HTERT RPE-1 (cell line): Measurements from ENCODE around the gene SNX9.
"Not testable (repeated sequence)": the region's sequence is repeated elsewhere in the genome, so short reads cannot be mapped to it uniquely, and the experiment has no call there.

Experiments used
- in situ Hi-C: fragments of 300-500 bp; cut with MboI; formaldehyde crosslinking; loops from 4 replicates; pipeline ENCODE4 v1.14.3; 2020; ENCODE audit warnings: low sequenced_read_pairs

SNX9 gene

GRCh38 chr6:157944983-157945931, 122.2 kb downstream of the SNX9 start:
- in situ Hi-C loops = no loop called here

GRCh38 chr6:157946053-157946617, 123.1 kb downstream of the SNX9 start:
- in situ Hi-C loops = no loop called here

GRCh38 chr6:157946865-157947532, 124.0 kb downstream of the SNX9 start:
- in situ Hi-C loops = no loop called here

GRCh38 chr6:157950899-157951298, 127.9 kb downstream of the SNX9 start:
- in situ Hi-C loops = not testable (repeated sequence)

- in situ Hi-C loops = no loop called here
Measured at GRCh38 chr6:157951828-157952227, 128.8 kb downstream of the SNX9 start.

- in situ Hi-C loops = no loop called here
Measured at GRCh38 chr6:157952861-157953351, 129.9 kb downstream of the SNX9 start.

GRCh38 chr6:157953580-157954091, 130.6 kb downstream of the SNX9 start:
- in situ Hi-C loops = no loop called here

- in situ Hi-C loops = no loop called here
Measured at GRCh38 chr6:157954150-157955117, 131.4 kb downstream of the SNX9 start.

GRCh38 chr6:157955675-157956074, 132.6 kb downstream of the SNX9 start:
- in situ Hi-C loops = no loop called here

GRCh38 chr6:157956171-157956730, 133.2 kb downstream of the SNX9 start:
- in situ Hi-C loops = no loop called here

GRCh38 chr6:157959451-157960227, 136.6 kb downstream of the SNX9 start:
- in situ Hi-C loops = no loop called here

- in situ Hi-C loops = no loop called here
Measured at GRCh38 chr6:157961153-157961831, 138.2 kb downstream of the SNX9 start.

- in situ Hi-C loops = no loop called here
Measured at GRCh38 chr6:157961832-157962575, 139.0 kb downstream of the SNX9 start.

GRCh38 chr6:157962601-157963302, 139.7 kb downstream of the SNX9 start:
- in situ Hi-C loops = no loop called here

- in situ Hi-C loops = no loop called here
Measured at GRCh38 chr6:157964100-157964499, 141.1 kb downstream of the SNX9 start.

GRCh38 chr6:157965387-157965786, 142.3 kb downstream of the SNX9 start:
- in situ Hi-C loops = no loop called here

- in situ Hi-C loops = no loop called here
Measured at GRCh38 chr6:157966589-157966977, 143.5 kb downstream of the SNX9 start.
